ENCODE results near the gene RAB10. TPM values are rescaled to one million over a fixed set of nuclear protein-coding genes. Genes with fewer than 3 reads are reported as not detected.

RAB10 gene
- total and polyA plus RNA-seq, 9 of the 15 experiments (the other 6 are each of a cell fraction or from before 2014, with no cell fraction given) = 25.1 to 214 (median 157) TPM

DNA sequence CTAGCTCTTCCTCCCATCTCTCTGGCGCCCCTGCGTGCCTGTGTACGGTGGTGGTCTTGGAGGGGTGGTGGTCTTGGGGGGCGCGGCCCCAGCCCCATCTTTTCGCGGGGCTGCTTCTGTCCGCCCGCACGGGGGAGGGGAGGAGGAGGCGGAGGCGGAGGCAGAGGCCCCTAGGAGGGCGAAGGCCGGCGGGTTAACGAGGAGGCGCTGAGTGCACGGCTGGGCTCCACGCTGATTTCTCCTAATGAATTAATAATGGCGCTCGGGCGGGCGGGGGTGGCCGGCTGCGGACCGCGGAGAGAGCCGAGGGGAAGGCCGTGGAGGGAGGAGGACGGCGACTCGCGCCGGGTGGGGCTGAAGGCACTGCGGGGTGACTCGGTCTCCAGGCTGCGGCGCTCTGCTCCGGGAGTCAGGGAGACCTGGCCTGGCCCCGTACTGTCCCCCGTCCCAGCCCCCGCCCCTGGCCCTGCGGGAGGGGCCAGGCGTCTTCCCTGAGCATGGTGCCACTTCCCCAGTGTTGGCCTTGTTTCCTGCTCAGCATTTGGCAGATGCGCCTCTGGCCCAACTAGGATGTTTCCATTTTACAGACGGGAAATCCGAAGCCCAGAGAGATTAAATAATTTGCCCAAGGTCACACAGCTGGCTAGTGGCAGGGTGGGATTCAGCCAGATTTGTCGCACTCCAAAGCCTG lies 145.0 kb downstream of the RAB10 start (continued):
- no peak for TF ChIP-seq E2F3 (CRISPR knock-in tag; IDR thresholded peaks at IDR 0.05)
- TF ChIP-seq FOXK1 (CRISPR knock-in tag; IDR thresholded peaks at IDR 0.05; ENCODE audit: borderline replicate concordance) = no peak
- TF ChIP-seq, protein P1, sequence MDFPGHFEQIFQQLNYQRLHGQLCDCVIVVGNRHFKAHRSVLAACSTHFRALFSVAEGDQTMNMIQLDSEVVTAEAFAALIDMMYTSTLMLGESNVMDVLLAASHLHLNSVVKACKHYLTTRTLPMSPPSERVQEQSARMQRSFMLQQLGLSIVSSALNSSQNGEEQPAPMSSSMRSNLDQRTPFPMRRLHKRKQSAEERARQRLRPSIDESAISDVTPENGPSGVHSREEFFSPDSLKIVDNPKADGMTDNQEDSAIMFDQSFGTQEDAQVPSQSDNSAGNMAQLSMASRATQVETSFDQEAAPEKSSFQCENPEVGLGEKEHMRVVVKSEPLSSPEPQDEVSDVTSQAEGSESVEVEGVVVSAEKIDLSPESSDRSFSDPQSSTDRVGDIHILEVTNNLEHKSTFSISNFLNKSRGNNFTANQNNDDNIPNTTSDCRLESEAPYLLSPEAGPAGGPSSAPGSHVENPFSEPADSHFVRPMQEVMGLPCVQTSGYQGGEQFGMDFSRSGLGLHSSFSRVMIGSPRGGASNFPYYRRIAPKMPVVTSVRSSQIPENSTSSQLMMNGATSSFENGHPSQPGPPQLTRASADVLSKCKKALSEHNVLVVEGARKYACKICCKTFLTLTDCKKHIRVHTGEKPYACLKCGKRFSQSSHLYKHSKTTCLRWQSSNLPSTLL (IDR thresholded peaks at IDR 0.05) = no peak
- TF ChIP-seq CXXC5 (CRISPR knock-in tag; IDR thresholded peaks at IDR 0.05) = 0 out of 2 replicates have a peak, but pooled peaks have one; percentile 25
- TF ChIP-seq, protein P2, sequence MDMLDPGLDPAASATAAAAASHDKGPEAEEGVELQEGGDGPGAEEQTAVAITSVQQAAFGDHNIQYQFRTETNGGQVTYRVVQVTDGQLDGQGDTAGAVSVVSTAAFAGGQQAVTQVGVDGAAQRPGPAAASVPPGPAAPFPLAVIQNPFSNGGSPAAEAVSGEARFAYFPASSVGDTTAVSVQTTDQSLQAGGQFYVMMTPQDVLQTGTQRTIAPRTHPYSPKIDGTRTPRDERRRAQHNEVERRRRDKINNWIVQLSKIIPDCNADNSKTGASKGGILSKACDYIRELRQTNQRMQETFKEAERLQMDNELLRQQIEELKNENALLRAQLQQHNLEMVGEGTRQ (CRISPR knock-in tag; IDR thresholded peaks at IDR 0.05) = no peak
- no peak for TF ChIP-seq ZNF583 (CRISPR knock-in tag; IDR thresholded peaks at IDR 0.05)
- no peak for TF ChIP-seq SMARCA5 (IDR thresholded peaks at IDR 0.05)
- no peak for TF ChIP-seq PURB (CRISPR knock-in tag; IDR thresholded peaks at IDR 0.05; ENCODE audit: low read depth)
- peak; percentile 69; the same call in 1 of the 2 replicates for TF ChIP-seq ZBTB7A (IDR thresholded peaks at IDR 0.05; ENCODE audit: borderline replicate concordance, control insufficient read depth, low read depth, low read length)
- no peak for TF ChIP-seq ZNF143 (CRISPR knock-in tag; IDR thresholded peaks at IDR 0.05)
- TF ChIP-seq PHB2 (IDR thresholded peaks at IDR 0.05; ENCODE audit: low read depth) = no peak
- TF ChIP-seq NFXL1 (CRISPR knock-in tag; IDR thresholded peaks at IDR 0.05) = no peak
- TF ChIP-seq TAF7 (tag; IDR thresholded peaks at IDR 0.05) = no peak
- no peak for TF ChIP-seq PCBP1 (IDR thresholded peaks at IDR 0.05; ENCODE audit: low read depth, low read length, poor library complexity, severe bottlenecking)
- peak; percentile 30; the same call in 1 of the 2 replicates for TF ChIP-seq RBFOX2 (IDR thresholded peaks at IDR 0.05; ENCODE audit: low read depth, low read length)
- TF ChIP-seq, protein P3, sequence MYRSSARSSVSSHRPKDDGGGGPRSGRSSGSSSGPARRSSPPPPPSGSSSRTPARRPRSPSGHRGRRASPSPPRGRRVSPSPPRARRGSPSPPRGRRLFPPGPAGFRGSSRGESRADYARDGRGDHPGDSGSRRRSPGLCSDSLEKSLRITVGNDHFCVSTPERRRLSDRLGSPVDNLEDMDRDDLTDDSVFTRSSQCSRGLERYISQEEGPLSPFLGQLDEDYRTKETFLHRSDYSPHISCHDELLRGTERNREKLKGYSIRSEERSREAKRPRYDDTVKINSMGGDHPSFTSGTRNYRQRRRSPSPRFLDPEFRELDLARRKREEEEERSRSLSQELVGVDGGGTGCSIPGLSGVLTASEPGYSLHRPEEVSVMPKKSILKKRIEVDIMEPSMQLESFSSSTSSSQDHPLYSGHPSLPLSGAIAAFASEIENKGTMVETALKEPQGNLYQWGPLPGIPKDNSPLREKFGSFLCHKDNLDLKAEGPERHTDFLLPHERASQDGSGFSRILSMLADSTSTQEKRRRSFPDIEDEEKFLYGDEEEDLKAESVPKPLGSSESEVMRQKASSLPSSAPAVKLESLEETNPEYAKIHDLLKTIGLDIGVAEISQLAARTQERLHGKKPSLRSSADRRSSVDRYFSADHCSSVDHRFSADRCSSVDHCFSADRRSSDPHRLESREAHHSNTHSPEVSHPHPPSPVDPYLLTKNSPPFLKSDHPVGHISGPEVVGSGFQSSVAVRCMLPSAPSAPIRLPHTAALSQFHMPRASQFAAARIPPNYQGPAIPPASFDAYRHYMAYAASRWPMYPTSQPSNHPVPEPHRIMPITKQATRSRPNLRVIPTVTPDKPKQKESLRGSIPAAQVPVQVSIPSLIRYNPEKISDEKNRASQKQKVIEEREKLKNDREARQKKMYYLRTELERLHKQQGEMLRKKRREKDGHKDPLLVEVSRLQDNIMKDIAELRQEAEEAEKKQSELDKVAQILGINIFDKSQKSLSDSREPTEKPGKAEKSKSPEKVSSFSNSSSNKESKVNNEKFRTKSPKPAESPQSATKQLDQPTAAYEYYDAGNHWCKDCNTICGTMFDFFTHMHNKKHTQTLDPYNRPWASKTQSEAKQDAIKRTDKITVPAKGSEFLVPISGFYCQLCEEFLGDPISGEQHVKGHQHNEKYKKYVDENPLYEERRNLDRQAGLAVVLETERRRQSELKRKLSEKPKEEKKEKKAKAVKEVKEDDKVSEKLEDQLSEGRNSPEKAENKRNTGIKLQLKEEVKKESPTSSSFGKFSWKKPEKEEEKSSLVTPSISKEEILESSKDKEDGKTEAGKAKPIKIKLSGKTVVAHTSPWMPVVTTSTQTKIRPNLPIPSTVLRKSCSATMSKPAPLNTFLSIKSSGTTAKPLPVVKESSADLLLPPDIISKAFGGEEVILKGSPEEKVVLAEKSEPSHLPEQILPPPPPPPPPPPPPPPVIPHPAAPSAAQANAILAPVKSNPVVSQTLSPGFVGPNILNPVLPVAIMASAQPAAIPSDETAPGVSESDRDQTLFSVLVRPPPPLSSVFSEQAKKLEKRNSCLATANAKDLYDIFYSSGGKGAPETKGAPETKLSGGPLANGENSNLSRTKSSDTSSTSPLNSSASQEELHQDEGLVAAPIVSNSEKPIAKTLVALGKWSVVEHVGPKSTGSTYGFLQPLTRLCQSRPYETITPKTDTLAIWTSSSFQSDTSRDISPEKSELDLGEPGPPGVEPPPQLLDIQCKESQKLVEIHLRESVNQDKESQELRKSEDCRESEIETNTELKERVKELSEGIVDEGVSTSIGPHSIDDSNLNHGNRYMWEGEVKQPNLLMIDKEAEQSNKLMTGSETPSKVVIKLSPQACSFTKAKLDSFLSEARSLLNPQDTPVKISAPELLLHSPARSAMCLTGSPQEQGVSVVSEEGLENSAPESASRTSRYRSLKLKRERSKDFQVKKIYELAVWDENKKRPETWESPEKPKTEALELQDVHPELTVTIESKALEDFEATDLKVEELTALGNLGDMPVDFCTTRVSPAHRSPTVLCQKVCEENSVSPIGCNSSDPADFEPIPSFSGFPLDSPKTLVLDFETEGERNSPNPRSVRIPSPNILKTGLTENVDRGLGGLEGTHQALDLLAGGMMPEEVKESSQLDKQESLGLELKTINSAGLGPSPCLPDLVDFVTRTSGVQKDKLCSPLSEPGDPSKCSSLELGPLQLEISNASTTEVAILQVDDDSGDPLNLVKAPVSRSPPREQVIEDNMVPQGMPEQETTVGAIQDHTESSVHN (IDR thresholded peaks at IDR 0.05; ENCODE audit: borderline replicate concordance in 1 of 2, low read depth in 1 of 2) = no peak
